ENCODE measurements around the gene IRGQ. TPM values are rescaled to one million over a fixed set of nuclear protein-coding genes. Genes with fewer than 3 reads are reported as not detected.
A peak's percentile ranks its signal among the peaks of the same experiment; 100 is the strongest.
"Not testable (repeated sequence)": the region's sequence is repeated elsewhere in the genome, so short reads cannot be mapped to it uniquely, and the experiment has no call there.

IRGQ gene
- polyA plus RNA-seq, 1 donor = 13.8 TPM

- no peak for DNase-seq
These were observed 28.1 kb upstream of the IRGQ start for GRCh38 chr19:43623889-43624670.

DNA sequence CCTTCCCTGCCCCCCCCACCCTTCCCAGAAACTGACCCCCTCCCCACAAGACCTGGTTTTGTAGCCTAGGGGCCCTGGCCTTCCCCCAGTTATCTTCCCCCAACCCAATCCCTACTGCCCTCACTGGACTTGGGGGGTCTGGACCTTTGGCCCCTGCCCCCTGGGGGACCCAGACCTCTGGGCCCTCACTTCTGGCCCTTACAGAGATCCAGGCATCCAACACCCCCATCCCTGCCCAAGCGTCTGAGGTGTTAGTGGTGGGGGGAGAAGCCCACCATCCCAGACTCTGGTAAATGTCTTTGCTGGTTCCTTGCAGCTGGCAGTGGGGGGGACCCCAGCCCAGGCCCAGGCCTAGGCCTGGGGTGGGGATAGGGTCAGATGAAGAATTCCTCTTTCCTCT lies 27.0 kb upstream of the IRGQ start:
- no peak for DNase-seq

DNA sequence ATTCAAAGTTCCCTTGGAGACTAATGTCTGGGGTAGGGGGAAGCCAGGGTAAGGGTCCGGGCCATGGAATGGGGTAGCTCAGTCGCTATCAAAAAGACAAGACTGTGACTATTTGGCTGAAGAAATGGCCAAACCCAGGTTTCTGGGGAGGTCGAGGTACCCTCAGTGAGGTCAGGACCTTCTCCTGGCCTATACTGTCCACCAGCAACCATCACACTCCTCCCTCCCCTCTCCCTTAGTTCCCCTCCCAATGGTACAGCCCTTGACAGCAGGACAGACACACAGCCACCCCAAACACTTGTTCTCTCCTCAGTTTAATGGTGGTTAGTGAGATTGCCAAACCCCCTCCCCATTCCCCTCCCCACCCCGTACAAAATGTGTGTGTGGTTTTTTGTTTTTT lies 26.1 kb upstream of the IRGQ start:
- DNase-seq = no peak

DNA sequence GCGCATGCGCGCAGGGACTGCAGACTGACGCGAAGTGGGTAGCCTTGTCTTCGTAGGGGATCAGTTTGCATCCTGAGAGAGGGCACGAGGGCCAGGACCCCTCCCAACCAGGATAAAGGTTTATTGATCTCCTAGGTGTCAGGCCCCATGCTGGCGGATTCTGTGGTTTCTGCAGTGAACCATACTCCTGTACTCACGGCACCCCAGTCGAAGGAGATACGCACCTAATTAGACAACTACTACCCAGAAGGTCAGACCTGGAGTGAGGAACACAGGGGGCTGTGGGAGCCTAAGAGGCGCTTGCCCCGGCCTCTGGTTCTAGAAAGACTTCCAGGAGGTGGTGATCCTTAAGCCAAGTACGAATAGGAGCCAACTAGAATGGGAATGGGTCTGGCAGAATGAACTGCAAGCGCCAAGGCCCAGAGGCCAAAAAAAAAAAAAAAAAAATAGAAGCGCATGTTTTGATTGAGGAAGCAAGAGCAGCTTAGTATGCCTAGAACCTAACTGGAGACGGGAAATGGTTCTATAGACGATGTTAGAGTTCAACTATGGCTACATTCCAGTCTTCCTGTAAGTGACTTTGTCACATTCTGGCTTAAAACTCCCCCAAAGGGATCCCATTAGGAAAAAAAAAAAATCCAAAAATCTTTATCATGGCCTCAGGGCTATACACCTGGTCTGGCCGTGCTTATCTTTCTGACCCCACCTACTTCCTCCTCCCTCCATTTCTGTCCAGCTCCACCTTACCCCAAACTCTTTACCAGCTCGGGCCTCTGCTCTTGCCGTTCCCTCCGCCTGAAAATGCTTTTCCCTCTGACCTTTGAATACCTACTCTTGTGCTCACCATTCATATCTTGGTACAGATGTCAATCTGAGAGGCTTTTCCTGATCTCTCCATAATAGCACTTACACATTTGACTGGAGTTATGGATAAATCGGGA lies 24.4 kb upstream of the IRGQ start:
- DNase-seq = no peak

- DNase-seq = peak; percentile 94
These were observed 23.5 kb upstream of the IRGQ start, which contains the start of gene ZNF428 for GRCh38 chr19:43619262-43620060. Gene ZNF428 (minus strand): TSS chr19:43619629. CDS start chr19:43614304, 5,325 bp downstream.

GRCh38 chr19:43618921-43619261 lies 23.0 kb upstream of the IRGQ start:
- no peak for DNase-seq

DNA sequence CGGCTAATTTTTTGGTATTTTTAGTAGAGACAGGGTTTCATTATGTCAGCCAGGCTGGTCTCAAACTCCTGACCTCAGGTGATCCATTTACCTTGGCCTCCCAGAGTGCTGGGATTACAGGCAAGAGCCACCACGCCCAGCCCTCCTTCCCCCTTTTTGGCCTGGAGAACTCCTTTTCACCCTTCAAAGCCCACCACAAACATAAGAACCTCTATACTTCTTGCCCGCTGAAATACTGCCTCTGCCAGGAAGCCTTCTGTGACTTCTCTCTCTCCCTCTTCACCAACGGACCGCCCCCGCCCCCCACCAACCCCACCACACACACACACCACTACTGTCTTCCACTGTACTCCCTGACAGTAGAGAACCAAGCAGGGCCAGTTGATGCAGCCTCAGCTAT lies 21.0 kb upstream of the IRGQ start:
- DNase-seq = no peak

GRCh38 chr19:43616306-43616705 lies 20.4 kb upstream of the IRGQ start:
- no peak for DNase-seq

DNA sequence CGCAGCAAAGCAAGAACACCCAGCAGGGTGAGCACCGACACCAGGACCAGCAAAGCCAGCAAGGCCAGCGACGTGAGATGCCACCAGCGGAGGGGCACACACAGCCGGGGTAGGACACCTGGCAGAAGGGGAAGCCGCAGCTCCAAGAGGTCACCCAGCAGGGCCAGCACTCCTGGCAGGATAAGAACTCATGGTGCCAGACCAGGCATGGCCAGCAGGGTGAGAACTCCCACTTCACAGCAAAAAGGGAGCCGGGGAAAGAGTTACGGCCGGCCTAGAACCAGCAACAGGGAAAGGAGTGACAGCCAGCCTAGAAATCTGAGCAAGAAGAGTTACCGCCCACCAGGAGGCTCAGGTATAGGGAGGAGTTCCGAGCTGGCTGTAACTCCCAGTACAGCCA lies 16.4 kb upstream of the IRGQ start:
- no peak for DNase-seq

GRCh38 chr19:43611788-43612187 lies 15.9 kb upstream of the IRGQ start, which contains the start of gene SRRM5:
Gene SRRM5 (plus strand): TSS chr19:43612088. CDS start chr19:43612122, 34 bp downstream.
- no peak for DNase-seq

- DNase-seq = no peak
These were observed 14.6 kb upstream of the IRGQ start for GRCh38 chr19:43610493-43610892.

GRCh38 chr19:43609872-43610271 lies 13.9 kb upstream of the IRGQ start:
- DNase-seq = no peak

- DNase-seq = no peak
These were observed 11.6 kb upstream of the IRGQ start for GRCh38 chr19:43607238-43608205.

DNA sequence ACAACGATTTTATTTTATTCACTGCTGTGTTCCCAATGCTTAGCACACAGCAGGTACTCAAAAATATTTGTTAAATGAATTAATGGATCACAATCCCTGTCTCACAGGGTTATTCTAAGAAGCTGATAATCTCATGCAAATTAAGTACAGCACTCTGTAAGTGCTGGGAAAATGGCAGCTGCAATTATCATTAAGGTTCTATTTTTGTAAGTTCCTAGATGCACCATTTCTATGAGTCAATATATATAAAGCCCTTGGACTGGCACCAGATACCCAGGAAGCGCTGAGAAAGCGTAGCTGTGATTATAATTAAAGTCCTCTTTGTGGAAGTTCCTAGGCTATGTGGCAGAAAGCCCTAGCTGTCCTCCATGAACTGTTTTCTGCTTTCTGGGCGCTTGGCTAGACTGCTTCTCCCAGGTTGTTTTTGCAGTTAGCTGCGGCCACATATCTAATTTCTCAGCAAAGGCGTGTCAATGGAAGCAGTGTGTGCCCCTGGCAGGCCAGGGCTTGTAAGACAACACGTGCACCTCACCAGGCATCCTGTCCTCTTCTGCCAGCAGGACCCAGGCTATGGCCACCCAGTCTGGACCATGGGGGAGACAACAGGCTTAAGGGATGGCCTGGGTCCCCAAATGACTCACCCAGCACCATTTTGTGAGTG lies 10.8 kb upstream of the IRGQ start:
- peak; percentile 50 for DNase-seq

- no peak for DNase-seq
These were observed 10.1 kb upstream of the IRGQ start for GRCh38 chr19:43605875-43606568.

GRCh38 chr19:43600326-43600725 lies 4.4 kb upstream of the IRGQ start:
- not testable (repeated sequence) for DNase-seq

GRCh38 chr19:43599635-43600295 lies 3.8 kb upstream of the IRGQ start:
- no peak for DNase-seq

DNA sequence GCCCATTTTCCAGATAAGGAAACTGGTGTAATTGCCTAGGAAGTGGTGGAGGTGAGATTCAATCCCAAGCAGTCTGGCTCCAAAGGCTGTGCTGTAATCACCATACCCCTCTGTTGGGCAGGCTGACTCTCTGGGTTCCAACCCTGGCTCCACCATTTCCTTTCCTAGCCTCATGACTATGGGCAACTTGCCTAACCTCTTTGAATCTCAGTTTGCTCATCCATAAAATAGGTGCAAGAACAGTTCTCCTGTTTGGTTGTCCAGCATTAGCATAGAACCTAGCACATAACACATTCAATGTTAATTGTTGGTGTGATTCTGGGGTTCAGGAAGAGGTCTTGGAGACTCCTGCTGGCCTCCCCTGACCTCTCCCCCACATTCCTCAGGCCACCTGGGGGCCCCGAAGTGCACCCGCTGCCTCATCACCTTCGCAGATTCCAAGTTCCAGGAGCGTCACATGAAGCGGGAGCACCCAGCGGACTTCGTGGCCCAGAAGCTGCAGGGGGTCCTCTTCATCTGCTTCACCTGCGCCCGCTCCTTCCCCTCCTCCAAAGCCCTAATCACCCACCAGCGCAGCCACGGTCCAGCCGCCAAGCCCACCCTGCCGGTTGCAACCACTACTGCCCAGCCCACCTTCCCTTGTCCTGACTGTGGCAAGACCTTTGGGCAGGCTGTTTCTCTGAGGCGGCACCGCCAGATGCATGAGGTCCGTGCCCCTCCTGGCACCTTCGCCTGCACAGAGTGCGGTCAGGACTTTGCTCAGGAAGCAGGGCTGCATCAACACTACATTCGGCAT lies 2.7 kb upstream of the IRGQ start:
- no peak for DNase-seq

- DNase-seq = no peak
These were observed 1.9 kb upstream of the IRGQ start for GRCh38 chr19:43597876-43598275.
